ENCODE data around the gene ARID1B.

Gene ARID1B

GRCh38 chr6:157150076-157150475 lies 372.9 kb downstream of the ARID1B start:
- Histone ChIP-seq H3K9ac (ENCODE audit: low read length) (no peak overlapping the region), H3K4me1 (ENCODE audit: control insufficient read depth, insufficient read depth, low read length) (no peaks in the 10 kb centered on the region), H3K4me3 (ENCODE audit: low read length) (no peak overlapping the region), H3K27me3 (ENCODE audit: control insufficient read depth, insufficient read depth, low read length) (no peaks in the 10 kb centered on the region), H3K36me3 (ENCODE audit: control insufficient read depth, insufficient read depth, low read length) (no peaks in the 10 kb centered on the region), H3K9me3 (ENCODE audit: control insufficient read depth, low read length) (no peaks in the 10 kb centered on the region)

- Histone ChIP-seq H3K36me3 (ENCODE audit: control insufficient read depth, insufficient read depth, low read length) (no peaks in the 10 kb centered on the region), H3K4me3 (ENCODE audit: low read length) (no peak overlapping the region), H3K9me3 (ENCODE audit: control insufficient read depth, low read length) (no peaks in the 10 kb centered on the region), H3K9ac (ENCODE audit: low read length) (no peak overlapping the region), H3K4me1 (ENCODE audit: control insufficient read depth, insufficient read depth, low read length) (no peaks in the 10 kb centered on the region), H3K27me3 (ENCODE audit: control insufficient read depth, insufficient read depth, low read length) (no peaks in the 10 kb centered on the region)
Observed at GRCh38 chr6:157151029-157151428, 373.9 kb downstream of the ARID1B start.

GRCh38 chr6:157151989-157152388 lies 374.8 kb downstream of the ARID1B start:
- no peaks in the 10 kb centered on the region for H3K27me3 ChIP-seq (ENCODE audit: control insufficient read depth, insufficient read depth, low read length)
- no peaks in the 10 kb centered on the region for H3K36me3 ChIP-seq (ENCODE audit: control insufficient read depth, insufficient read depth, low read length)
- H3K4me3 ChIP-seq (ENCODE audit: low read length): no peak overlapping the region
- no peaks in the 10 kb centered on the region for H3K9me3 ChIP-seq (ENCODE audit: control insufficient read depth, low read length)
- no peaks in the 10 kb centered on the region for H3K4me1 ChIP-seq (ENCODE audit: control insufficient read depth, insufficient read depth, low read length)
- no peak overlapping the region for H3K9ac ChIP-seq (ENCODE audit: low read length)

GRCh38 chr6:157152556-157152955 lies 375.4 kb downstream of the ARID1B start:
- Histone ChIP-seq H3K9ac (ENCODE audit: low read length) (no peak overlapping the region), H3K27me3 (ENCODE audit: control insufficient read depth, insufficient read depth, low read length) (no peaks in the 10 kb centered on the region), H3K4me1 (ENCODE audit: control insufficient read depth, insufficient read depth, low read length) (no peaks in the 10 kb centered on the region), H3K9me3 (ENCODE audit: control insufficient read depth, low read length) (no peaks in the 10 kb centered on the region), H3K36me3 (ENCODE audit: control insufficient read depth, insufficient read depth, low read length) (no peaks in the 10 kb centered on the region), H3K4me3 (ENCODE audit: low read length) (no peak overlapping the region)

- H3K9me3 ChIP-seq (ENCODE audit: control insufficient read depth, low read length): no peaks in the 10 kb centered on the region
- no peaks in the 10 kb centered on the region for H3K27me3 ChIP-seq (ENCODE audit: control insufficient read depth, insufficient read depth, low read length)
- no peak overlapping the region for H3K4me3 ChIP-seq (ENCODE audit: low read length)
- no peak overlapping the region for H3K9ac ChIP-seq (ENCODE audit: low read length)
- H3K4me1 ChIP-seq (ENCODE audit: control insufficient read depth, insufficient read depth, low read length): no peaks in the 10 kb centered on the region
- H3K36me3 ChIP-seq (ENCODE audit: control insufficient read depth, insufficient read depth, low read length): peaks cover 3% of the 10 kb centered on the region
Observed at GRCh38 chr6:157155804-157156203, 378.6 kb downstream of the ARID1B start.

GRCh38 chr6:157157258-157157657 lies 380.1 kb downstream of the ARID1B start:
- Histone ChIP-seq H3K9me3 (ENCODE audit: control insufficient read depth, low read length) (no peaks in the 10 kb centered on the region), H3K27me3 (ENCODE audit: control insufficient read depth, insufficient read depth, low read length) (no peaks in the 10 kb centered on the region), H3K36me3 (ENCODE audit: control insufficient read depth, insufficient read depth, low read length) (peaks cover 3% of the 10 kb centered on the region), H3K4me3 (ENCODE audit: low read length) (no peak overlapping the region), H3K4me1 (ENCODE audit: control insufficient read depth, insufficient read depth, low read length) (no peaks in the 10 kb centered on the region), H3K9ac (ENCODE audit: low read length) (no peak overlapping the region)

GRCh38 chr6:157158456-157158855 lies 381.3 kb downstream of the ARID1B start:
- peaks cover 3% of the 10 kb centered on the region for H3K36me3 ChIP-seq (ENCODE audit: control insufficient read depth, insufficient read depth, low read length)
- no peaks in the 10 kb centered on the region for H3K9me3 ChIP-seq (ENCODE audit: control insufficient read depth, low read length)
- H3K27me3 ChIP-seq (ENCODE audit: control insufficient read depth, insufficient read depth, low read length): no peaks in the 10 kb centered on the region
- no peaks in the 10 kb centered on the region for H3K4me1 ChIP-seq (ENCODE audit: control insufficient read depth, insufficient read depth, low read length)
- H3K4me3 ChIP-seq (ENCODE audit: low read length): no peak overlapping the region
- H3K9ac ChIP-seq (ENCODE audit: low read length): no peak overlapping the region

- Histone ChIP-seq H3K4me3 (ENCODE audit: low read length) (no peak overlapping the region), H3K27me3 (ENCODE audit: control insufficient read depth, insufficient read depth, low read length) (no peaks in the 10 kb centered on the region), H3K4me1 (ENCODE audit: control insufficient read depth, insufficient read depth, low read length) (no peaks in the 10 kb centered on the region), H3K9me3 (ENCODE audit: control insufficient read depth, low read length) (no peaks in the 10 kb centered on the region), H3K9ac (ENCODE audit: low read length) (no peak overlapping the region), H3K36me3 (ENCODE audit: control insufficient read depth, insufficient read depth, low read length) (peaks cover 3% of the 10 kb centered on the region)
Observed at GRCh38 chr6:157158897-157159296, 381.7 kb downstream of the ARID1B start.

GRCh38 chr6:157159348-157159747 lies 382.2 kb downstream of the ARID1B start:
- no peaks in the 10 kb centered on the region for H3K27me3 ChIP-seq (ENCODE audit: control insufficient read depth, insufficient read depth, low read length)
- no peaks in the 10 kb centered on the region for H3K9me3 ChIP-seq (ENCODE audit: control insufficient read depth, low read length)
- H3K36me3 ChIP-seq (ENCODE audit: control insufficient read depth, insufficient read depth, low read length): peaks cover 3% of the 10 kb centered on the region
- no peak overlapping the region for H3K9ac ChIP-seq (ENCODE audit: low read length)
- H3K4me3 ChIP-seq (ENCODE audit: low read length): no peak overlapping the region
- H3K4me1 ChIP-seq (ENCODE audit: control insufficient read depth, insufficient read depth, low read length): no peaks in the 10 kb centered on the region

- Histone ChIP-seq H3K27me3 (ENCODE audit: control insufficient read depth, insufficient read depth, low read length) (no peaks in the 10 kb centered on the region), H3K9ac (ENCODE audit: low read length) (no peak overlapping the region), H3K36me3 (ENCODE audit: control insufficient read depth, insufficient read depth, low read length) (peaks cover 3% of the 10 kb centered on the region), H3K4me3 (ENCODE audit: low read length) (no peak overlapping the region), H3K4me1 (ENCODE audit: control insufficient read depth, insufficient read depth, low read length) (peaks cover 5% of the 10 kb centered on the region), H3K9me3 (ENCODE audit: control insufficient read depth, low read length) (no peaks in the 10 kb centered on the region)
Observed at GRCh38 chr6:157161912-157162311, 384.7 kb downstream of the ARID1B start.

GRCh38 chr6:157162766-157163433 lies 385.7 kb downstream of the ARID1B start:
- no peaks in the 10 kb centered on the region for H3K9me3 ChIP-seq (ENCODE audit: control insufficient read depth, low read length)
- H3K36me3 ChIP-seq (ENCODE audit: control insufficient read depth, insufficient read depth, low read length): peaks cover 3% of the 10 kb centered on the region
- no peak overlapping the region for H3K9ac ChIP-seq (ENCODE audit: low read length)
- no peak overlapping the region for H3K4me3 ChIP-seq (ENCODE audit: low read length)
- H3K27me3 ChIP-seq (ENCODE audit: control insufficient read depth, insufficient read depth, low read length): no peaks in the 10 kb centered on the region
- peaks cover 7% of the 10 kb centered on the region for H3K4me1 ChIP-seq (ENCODE audit: control insufficient read depth, insufficient read depth, low read length)

- Histone ChIP-seq H3K4me1 (ENCODE audit: control insufficient read depth, insufficient read depth, low read length) (peaks cover 7% of the 10 kb centered on the region), H3K9me3 (ENCODE audit: control insufficient read depth, low read length) (no peaks in the 10 kb centered on the region), H3K27me3 (ENCODE audit: control insufficient read depth, insufficient read depth, low read length) (no peaks in the 10 kb centered on the region), H3K4me3 (ENCODE audit: low read length) (no peak overlapping the region), H3K36me3 (ENCODE audit: control insufficient read depth, insufficient read depth, low read length) (peaks cover 3% of the 10 kb centered on the region), H3K9ac (ENCODE audit: low read length) (no peak overlapping the region)
Observed at GRCh38 chr6:157163434-157164159, 386.4 kb downstream of the ARID1B start.

Measured in mucosa of stomach (tissue), 1 donor.